AG04450 (cell line): ENCODE results near the gene FDXR. TPM values are rescaled to one million over a fixed set of nuclear protein-coding genes. Genes with fewer than 3 reads are reported as not detected.

Experiments used
- CTCF ChIA-PET: fragments of 300-600, 350-600 bp; formaldehyde crosslinking; extraction: SDS; loops from one replicate; lab custom pipeline; 2022; ENCODE audit warnings: antibody characterized with exemption, inconsistent platforms; lab: Charles Lee
- POLR2A ChIA-PET: fragments of 350-600 bp; formaldehyde crosslinking; extraction: SDS; loops from one replicate; lab custom pipeline; 2021; ENCODE audit warnings: antibody characterized with exemption, inconsistent platforms; lab: Yijun Ruan, JAX
- DNase-seq: peaks from one replicate; pipeline ENCODE4 v3.0.0-alpha.2; 2011; ENCODE audit warnings: low read depth, low spot score
- H3K27ac ChIP-seq: one replicate; pipeline ENCODE4 v1.5.1; 2012; ENCODE audit warnings: low read depth, low read length, control low read depth
- H3K27me3 ChIP-seq: one replicate; pipeline ENCODE4 v1.6.0; 2012; ENCODE audit warnings: low read length; ENCODE audit not compliant: control insufficient read depth, insufficient read depth
- H3K4me3 ChIP-seq: 2 replicates; pipeline ENCODE4 v1.5.1; 2011; ENCODE audit warnings: mild to moderate bottlenecking, low read depth, low read length, control low read depth
- H3K9me3 ChIP-seq: 2 replicates; pipeline ENCODE4 v1.5.1; 2012; ENCODE audit warnings: low read length; ENCODE audit not compliant: control insufficient read depth, insufficient read depth
- CTCF ChIP-seq: IDR thresholded peaks from 2 replicates; pipeline ENCODE4 v1.5.1; 2011; ENCODE audit warnings: low read depth, low read length, control low read depth, inconsistent platforms
- polyA plus RNA-seq: library from polyadenylated mRNA; depleted of rRNA; stranded (reverse); fragments of >200 nt; gene quantifications from 2 replicates; pipeline ENCODE4 v1.2.3, GENCODE V29; 2011

Gene FDXR
- polyA plus RNA-seq, 1 experiment = 23.0 TPM

GRCh38 chr17:74818291-74818938 is 54.4 kb downstream of the FDXR start:
- Histone ChIP-seq H3K4me3 (no peak overlapping the region), H3K27ac (no peak overlapping the region), H3K27me3 (no peaks in the 10 kb centered on the region), H3K9me3 (no peaks in the 10 kb centered on the region)
- no peak for TF ChIP-seq CTCF
- ChIA-PET POLR2A (no interaction called here), CTCF (interaction anchor here (1.2 kb wide), 1 partner anchor 27 kb away, joined by 3 read pairs; no protein-coding TSS in a partner anchor)
- DNase-seq = no peak

GRCh38 chr17:74816905-74817620 is 55.7 kb downstream of the FDXR start:
- POLR2A ChIA-PET = no interaction called here
- no peak for DNase-seq

GRCh38 chr17:74815550-74816370 is 57.0 kb downstream of the FDXR start:
- H3K27me3 ChIP-seq = no peaks in the 10 kb centered on the region
- TF ChIP-seq CTCF = no peak
- no peak overlapping the region for H3K27ac ChIP-seq
- no peaks in the 10 kb centered on the region for H3K9me3 ChIP-seq
- ChIA-PET POLR2A (no interaction called here), CTCF (no interaction called here)
- no peak for DNase-seq
- H3K4me3 ChIP-seq = no peak overlapping the region

More at GRCh38 chr17:74816905-74817620, 55.7 kb downstream of the FDXR start:
- no peak for TF ChIP-seq CTCF
- Histone ChIP-seq H3K9me3 (no peaks in the 10 kb centered on the region), H3K27ac (no peak overlapping the region), H3K4me3 (no peak overlapping the region), H3K27me3 (no peaks in the 10 kb centered on the region)
- CTCF ChIA-PET = interaction anchor here (1.1 kb wide), 1 partner anchor 48 kb away, joined by 6 read pairs; no protein-coding TSS in a partner anchor

- TF ChIP-seq CTCF = no peak
- DNase-seq = no peak
- CTCF ChIA-PET = no interaction called here
- Histone ChIP-seq H3K27me3 (no peaks in the 10 kb centered on the region), H3K27ac (no peak overlapping the region), H3K9me3 (no peaks in the 10 kb centered on the region), H3K4me3 (no peak overlapping the region)
- POLR2A ChIA-PET = no interaction called here
These were observed 57.7 kb downstream of the FDXR start for GRCh38 chr17:74815067-74815466.
